Panc1 (cell line): Measurements from ENCODE around the gene CRYBA1. TPM values are rescaled to one million over a fixed set of nuclear protein-coding genes. Genes with fewer than 3 reads are reported as not detected.

Source experiments
- ATAC-seq: fragments of 200-7000 bp; cut with Tn5 transposase; 2 replicates; pipeline ENCODE4 v1.9.1; 2020; ENCODE audit warnings: mild to moderate bottlenecking, moderate library complexity
- BruUV-seq: library from RNA; stranded (reverse); fragments of 400-500 nt; replicated peaks from 2 replicates; lab custom pipeline; 2021; lab: Mats Ljungman, UMichigan
- CTCF ChIA-PET: fragments of 300-600 bp; sonication (Branson Sonifier 250); formaldehyde crosslinking; loops from one replicate; lab custom pipeline; 2022; ENCODE audit warnings: antibody characterized with exemption; lab: Charles Lee
- POLR2A ChIA-PET: fragments of 300-600 bp; sonication (Branson Sonifier 250); formaldehyde crosslinking; loops from one replicate; lab custom pipeline; 2022; ENCODE audit warnings: antibody characterized with exemption; lab: Charles Lee
- DNase-seq: peaks from one replicate; pipeline ENCODE4 v3.0.0-alpha.2; 2010; ENCODE audit warnings: low read depth, low spot score
- H3K27ac ChIP-seq: 2 replicates; pipeline ENCODE4 v1.5.1; 2011; ENCODE audit warnings: mild to moderate bottlenecking, low read length, inconsistent platforms
- H3K27me3 ChIP-seq: fragments of 200-500 bp; sonication (Bioruptor generic); 2 replicates; pipeline ENCODE4 v1.6.0; 2014; ENCODE audit warnings: low read length, inconsistent platforms; ENCODE audit not compliant: control insufficient read depth, insufficient read depth
- H3K36me3 ChIP-seq: fragments of 200-500 bp; sonication (Bioruptor generic); 2 replicates; pipeline ENCODE4 v1.5.1; 2014; ENCODE audit warnings: inconsistent platforms, mild to moderate bottlenecking, low read length, moderate library complexity; ENCODE audit not compliant: control insufficient read depth, insufficient read depth
- H3K4me1 ChIP-seq: 2 replicates; pipeline ENCODE4 v1.5.1; 2011; ENCODE audit warnings: inconsistent platforms, mild to moderate bottlenecking, low read length, moderate library complexity; ENCODE audit not compliant: control insufficient read depth, insufficient read depth
- H3K4me3 ChIP-seq, 2 experiments: 2 replicates each; pipeline ENCODE4 v1.5.1; 2011 to 2012; ENCODE audit warnings: low read depth in 2 of 2, low read length in 2 of 2, mild to moderate bottlenecking in 2 of 2, inconsistent platforms in 1 of 2, moderate library complexity in 1 of 2
- H3K9me3 ChIP-seq: fragments of 200-500 bp; sonication (Bioruptor generic); 2 replicates; pipeline ENCODE4 v1.5.1; 2014; ENCODE audit warnings: low read depth, mild to moderate bottlenecking, inconsistent platforms, low read length, moderate library complexity; ENCODE audit not compliant: control insufficient read depth, insufficient read depth
- POLR2AphosphoS5 ChIP-seq: IDR thresholded peaks from 2 replicates; pipeline ENCODE4 v1.6.1; 2012; ENCODE audit warnings: mild to moderate bottlenecking, low read depth, low read length, moderate library complexity
- SIN3A ChIP-seq: IDR thresholded peaks from 2 replicates; pipeline ENCODE4 v1.6.1; 2012; ENCODE audit warnings: low read depth, mild to moderate bottlenecking, low read length, moderate library complexity, borderline replicate concordance; ENCODE audit not compliant: insufficient read depth
- TCF7L2 ChIP-seq: IDR thresholded peaks from 2 replicates; pipeline ENCODE4 v1.6.1; 2011; ENCODE audit warnings: mild to moderate bottlenecking, low read depth, low read length, inconsistent platforms
- in situ Hi-C: cut with HindIII; loops from 2 replicates; pipeline ENCODE4 v1.10.0; 2016; ENCODE audit warnings: low sequenced_read_pairs, low pct_unique_long_range_greater_than_20kb
- intact Hi-C: fragments of 100-400 bp; cut with micrococcal nuclease; formaldehyde crosslinking; loops from one replicate; pipeline ENCODE4 v1.10.0; 2022; ENCODE audit not compliant: unreplicated experiment
- total RNA-seq: library from RNA; stranded (reverse); gene quantifications from one replicate; pipeline ENCODE4 v1.2.1, GENCODE V29; 2021; ENCODE audit not compliant: unreplicated experiment
- TF ChIP-seq, protein P1 (sequence below), 2 experiments: IDR thresholded peaks; 2 replicates each; pipeline ENCODE4 v1.6.1; 2011 to 2012; ENCODE audit warnings: low read depth in 2 of 2, control low read depth in 1 of 2, low read length in 1 of 2, mild to moderate bottlenecking in 1 of 2, moderate library complexity in 1 of 2; ENCODE audit not compliant: insufficient read depth in 1 of 2
- TF ChIP-seq, protein P2 (sequence below): fragments of 450-650 bp; IDR thresholded peaks from 2 replicates; pipeline ENCODE4 v1.5.1; 2017; ENCODE audit warnings: mild to moderate bottlenecking

Gene CRYBA1
- total RNA-seq, 1 experiment from 2014 or later = not detected

DNA sequence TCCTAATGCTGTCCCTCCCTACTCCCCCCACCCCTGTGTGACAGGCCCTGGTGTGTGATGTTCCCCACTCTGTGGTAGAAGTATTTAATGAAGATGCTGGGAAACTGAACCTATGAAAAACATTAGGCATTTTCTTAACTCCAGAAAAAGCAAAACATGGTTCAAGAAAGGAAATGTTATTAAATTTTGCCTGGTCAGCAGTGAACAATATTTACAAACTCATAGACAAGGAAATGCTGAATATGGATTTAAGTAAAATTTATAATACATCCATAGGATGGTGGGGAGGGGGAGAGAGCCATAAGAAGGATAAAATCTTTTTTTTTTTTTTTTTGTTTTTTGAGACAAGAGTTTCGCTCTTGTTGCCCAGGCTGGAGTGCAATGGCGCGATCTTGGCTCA lies 10.8 kb upstream of the CRYBA1 start:
- no TSS peak for BruUV-seq
- POLR2A ChIA-PET = no interaction called here
- Histone ChIP-seq H3K36me3 (no peaks in the 10 kb centered on the region), H3K4me1 (peaks cover 8% of the 10 kb centered on the region), H3K27ac (no peak overlapping the region), H3K9me3 (no peaks in the 10 kb centered on the region), H3K4me3 (no peak overlapping the region), H3K27me3 (no peaks in the 10 kb centered on the region)
- ATAC-seq = no peak
- in situ Hi-C loops = no loop called here
- DNase-seq = no peak
- TF ChIP-seq TCF7L2 (no peak), SIN3A (no peak), POLR2AphosphoS5 (no peak)
- TF ChIP-seq, protein P1, sequence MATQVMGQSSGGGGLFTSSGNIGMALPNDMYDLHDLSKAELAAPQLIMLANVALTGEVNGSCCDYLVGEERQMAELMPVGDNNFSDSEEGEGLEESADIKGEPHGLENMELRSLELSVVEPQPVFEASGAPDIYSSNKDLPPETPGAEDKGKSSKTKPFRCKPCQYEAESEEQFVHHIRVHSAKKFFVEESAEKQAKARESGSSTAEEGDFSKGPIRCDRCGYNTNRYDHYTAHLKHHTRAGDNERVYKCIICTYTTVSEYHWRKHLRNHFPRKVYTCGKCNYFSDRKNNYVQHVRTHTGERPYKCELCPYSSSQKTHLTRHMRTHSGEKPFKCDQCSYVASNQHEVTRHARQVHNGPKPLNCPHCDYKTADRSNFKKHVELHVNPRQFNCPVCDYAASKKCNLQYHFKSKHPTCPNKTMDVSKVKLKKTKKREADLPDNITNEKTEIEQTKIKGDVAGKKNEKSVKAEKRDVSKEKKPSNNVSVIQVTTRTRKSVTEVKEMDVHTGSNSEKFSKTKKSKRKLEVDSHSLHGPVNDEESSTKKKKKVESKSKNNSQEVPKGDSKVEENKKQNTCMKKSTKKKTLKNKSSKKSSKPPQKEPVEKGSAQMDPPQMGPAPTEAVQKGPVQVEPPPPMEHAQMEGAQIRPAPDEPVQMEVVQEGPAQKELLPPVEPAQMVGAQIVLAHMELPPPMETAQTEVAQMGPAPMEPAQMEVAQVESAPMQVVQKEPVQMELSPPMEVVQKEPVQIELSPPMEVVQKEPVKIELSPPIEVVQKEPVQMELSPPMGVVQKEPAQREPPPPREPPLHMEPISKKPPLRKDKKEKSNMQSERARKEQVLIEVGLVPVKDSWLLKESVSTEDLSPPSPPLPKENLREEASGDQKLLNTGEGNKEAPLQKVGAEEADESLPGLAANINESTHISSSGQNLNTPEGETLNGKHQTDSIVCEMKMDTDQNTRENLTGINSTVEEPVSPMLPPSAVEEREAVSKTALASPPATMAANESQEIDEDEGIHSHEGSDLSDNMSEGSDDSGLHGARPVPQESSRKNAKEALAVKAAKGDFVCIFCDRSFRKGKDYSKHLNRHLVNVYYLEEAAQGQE (IDR thresholded peaks at IDR 0.05; ENCODE audit: insufficient read depth in 1 of 2, low read depth in 2 of 2, low read length in 1 of 2) = no peak
- TF ChIP-seq, protein P2, sequence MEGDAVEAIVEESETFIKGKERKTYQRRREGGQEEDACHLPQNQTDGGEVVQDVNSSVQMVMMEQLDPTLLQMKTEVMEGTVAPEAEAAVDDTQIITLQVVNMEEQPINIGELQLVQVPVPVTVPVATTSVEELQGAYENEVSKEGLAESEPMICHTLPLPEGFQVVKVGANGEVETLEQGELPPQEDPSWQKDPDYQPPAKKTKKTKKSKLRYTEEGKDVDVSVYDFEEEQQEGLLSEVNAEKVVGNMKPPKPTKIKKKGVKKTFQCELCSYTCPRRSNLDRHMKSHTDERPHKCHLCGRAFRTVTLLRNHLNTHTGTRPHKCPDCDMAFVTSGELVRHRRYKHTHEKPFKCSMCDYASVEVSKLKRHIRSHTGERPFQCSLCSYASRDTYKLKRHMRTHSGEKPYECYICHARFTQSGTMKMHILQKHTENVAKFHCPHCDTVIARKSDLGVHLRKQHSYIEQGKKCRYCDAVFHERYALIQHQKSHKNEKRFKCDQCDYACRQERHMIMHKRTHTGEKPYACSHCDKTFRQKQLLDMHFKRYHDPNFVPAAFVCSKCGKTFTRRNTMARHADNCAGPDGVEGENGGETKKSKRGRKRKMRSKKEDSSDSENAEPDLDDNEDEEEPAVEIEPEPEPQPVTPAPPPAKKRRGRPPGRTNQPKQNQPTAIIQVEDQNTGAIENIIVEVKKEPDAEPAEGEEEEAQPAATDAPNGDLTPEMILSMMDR = no peak
- intact Hi-C loops = no loop called here
- CTCF ChIA-PET = no interaction called here

- Histone ChIP-seq H3K4me3 (no peak overlapping the region), H3K36me3 (no peaks in the 10 kb centered on the region), H3K27ac (no peak overlapping the region), H3K4me1 (peaks cover 17% of the 10 kb centered on the region), H3K27me3 (no peaks in the 10 kb centered on the region), H3K9me3 (no peaks in the 10 kb centered on the region)
- in situ Hi-C loops = no loop called here
- no TSS peak for BruUV-seq
- intact Hi-C loops = no loop called here
- TF ChIP-seq SIN3A (no peak), POLR2AphosphoS5 (no peak)
- TF ChIP-seq, protein P1 (IDR thresholded peaks at IDR 0.05; ENCODE audit: insufficient read depth in 1 of 2, low read depth in 2 of 2, low read length in 1 of 2) = no peak
- ATAC-seq = no peak
- CTCF ChIA-PET = no interaction called here
- DNase-seq = no peak
- POLR2A ChIA-PET = no interaction called here
Measured at GRCh38 chr17:29237476-29238132, 9.1 kb upstream of the CRYBA1 start.
